Measurements from ENCODE around the gene SIPA1. TPM values are rescaled to one million over a fixed set of nuclear protein-coding genes. Genes with fewer than 3 reads are reported as not detected.
A peak's percentile ranks its signal among the peaks of the same experiment; 100 is the strongest.

The SIPA1 gene
- total RNA-seq, 1 experiment from 2014 or later: 65.4 TPM

DNA sequence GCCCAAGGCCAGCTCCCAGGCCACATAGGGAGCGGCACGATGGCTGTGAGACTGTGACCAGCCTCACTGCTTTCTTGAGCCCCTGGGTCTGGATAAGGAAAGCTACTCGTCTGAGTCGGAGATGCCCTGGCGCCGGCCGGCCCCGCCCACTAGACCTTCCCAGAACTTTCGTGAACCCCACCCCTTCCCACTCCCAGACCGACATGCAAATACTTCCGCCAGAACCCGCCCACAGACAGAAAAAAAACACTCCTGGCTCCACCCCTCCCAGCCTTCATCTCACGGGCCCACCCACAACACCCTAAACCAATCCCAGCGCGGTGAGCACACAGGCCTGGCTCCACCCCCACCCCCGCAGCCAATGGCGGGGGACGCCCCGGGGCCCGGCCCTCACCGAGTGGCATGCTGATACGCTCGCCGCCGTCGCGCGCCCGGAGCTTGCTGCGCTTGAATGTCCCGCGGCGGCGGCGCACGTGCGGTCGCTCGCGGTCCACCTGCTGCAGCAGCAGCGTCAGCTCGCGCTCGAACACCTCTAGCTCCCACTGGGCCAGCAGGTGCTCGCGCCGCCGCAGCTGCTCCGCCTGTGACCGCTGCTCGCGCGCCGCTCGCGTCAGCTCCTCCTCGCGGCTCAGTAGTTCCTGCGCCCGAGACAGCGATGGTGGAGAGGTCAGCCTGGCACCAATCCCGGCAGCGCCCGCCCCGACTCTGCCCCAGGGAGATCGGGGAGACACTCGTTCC lies 30.9 kb upstream of the SIPA1 start (continued):
- peak; percentile 96 for TF ChIP-seq ZBTB21 (CRISPR knock-in tag; IDR thresholded peaks at IDR 0.05; ENCODE audit: borderline replicate concordance)
- TF ChIP-seq KAT7 (CRISPR knock-in tag; IDR thresholded peaks at IDR 0.05; ENCODE audit: borderline replicate concordance): no peak; the same call in 1 of the 2 replicates
- TF ChIP-seq, protein P1, sequence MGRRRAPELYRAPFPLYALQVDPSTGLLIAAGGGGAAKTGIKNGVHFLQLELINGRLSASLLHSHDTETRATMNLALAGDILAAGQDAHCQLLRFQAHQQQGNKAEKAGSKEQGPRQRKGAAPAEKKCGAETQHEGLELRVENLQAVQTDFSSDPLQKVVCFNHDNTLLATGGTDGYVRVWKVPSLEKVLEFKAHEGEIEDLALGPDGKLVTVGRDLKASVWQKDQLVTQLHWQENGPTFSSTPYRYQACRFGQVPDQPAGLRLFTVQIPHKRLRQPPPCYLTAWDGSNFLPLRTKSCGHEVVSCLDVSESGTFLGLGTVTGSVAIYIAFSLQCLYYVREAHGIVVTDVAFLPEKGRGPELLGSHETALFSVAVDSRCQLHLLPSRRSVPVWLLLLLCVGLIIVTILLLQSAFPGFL (CRISPR knock-in tag; IDR thresholded peaks at IDR 0.05; ENCODE audit: borderline replicate concordance): 0 out of 2 replicates have a peak, but pooled peaks have one; percentile 62
- TF ChIP-seq PRDM15 (CRISPR knock-in tag; IDR thresholded peaks at IDR 0.05): peak; percentile 63; the same call in 1 of the 2 replicates
- peak; percentile 90 for TF ChIP-seq TEAD4 (CRISPR knock-in tag; IDR thresholded peaks at IDR 0.05)
- TF ChIP-seq GTF2I (CRISPR knock-in tag; conservative IDR thresholded peaks at IDR 0.05): no peak
- TF ChIP-seq FOXJ3 (CRISPR knock-in tag; IDR thresholded peaks at IDR 0.05; ENCODE audit: borderline replicate concordance): 0 out of 2 replicates have a peak, but pooled peaks have one; percentile 40
- TF ChIP-seq, protein P2, sequence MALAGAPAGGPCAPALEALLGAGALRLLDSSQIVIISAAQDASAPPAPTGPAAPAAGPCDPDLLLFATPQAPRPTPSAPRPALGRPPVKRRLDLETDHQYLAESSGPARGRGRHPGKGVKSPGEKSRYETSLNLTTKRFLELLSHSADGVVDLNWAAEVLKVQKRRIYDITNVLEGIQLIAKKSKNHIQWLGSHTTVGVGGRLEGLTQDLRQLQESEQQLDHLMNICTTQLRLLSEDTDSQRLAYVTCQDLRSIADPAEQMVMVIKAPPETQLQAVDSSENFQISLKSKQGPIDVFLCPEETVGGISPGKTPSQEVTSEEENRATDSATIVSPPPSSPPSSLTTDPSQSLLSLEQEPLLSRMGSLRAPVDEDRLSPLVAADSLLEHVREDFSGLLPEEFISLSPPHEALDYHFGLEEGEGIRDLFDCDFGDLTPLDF (CRISPR knock-in tag; IDR thresholded peaks at IDR 0.05): peak; percentile 97
- TF ChIP-seq NR2C2 (CRISPR knock-in tag; IDR thresholded peaks at IDR 0.05): peak; percentile 82
- peak; percentile 90; the same call in 1 of the 2 replicates for TF ChIP-seq ZNF219 (CRISPR knock-in tag; IDR thresholded peaks at IDR 0.05; ENCODE audit: borderline replicate concordance)
- TF ChIP-seq USF1 (CRISPR knock-in tag; IDR thresholded peaks at IDR 0.05): peak; percentile 88
- TF ChIP-seq FOXP1 (CRISPR knock-in tag; IDR thresholded peaks at IDR 0.05; ENCODE audit: borderline replicate concordance): peak; percentile 99
- 0 out of 2 replicates have a peak, but pooled peaks have one; percentile 20 for TF ChIP-seq SMAD4 (CRISPR knock-in tag; IDR thresholded peaks at IDR 0.05)
- TF ChIP-seq CTCF (IDR thresholded peaks at IDR 0.05): no peak
- TF ChIP-seq ZNF232 (CRISPR knock-in tag; IDR thresholded peaks at IDR 0.05): peak; percentile 99
- peak; percentile 98 for TF ChIP-seq E2F5 (CRISPR knock-in tag; IDR thresholded peaks at IDR 0.05)
- no peak for TF ChIP-seq ZNF396 (CRISPR knock-in tag; IDR thresholded peaks at IDR 0.05; ENCODE audit: borderline replicate concordance)
- peak; percentile 67 for TF ChIP-seq USF2 (CRISPR knock-in tag; IDR thresholded peaks at IDR 0.05)
- no peak for TF ChIP-seq ZNF423 (CRISPR knock-in tag; IDR thresholded peaks at IDR 0.05)
- peak; percentile 86 for TF ChIP-seq HMGXB4 (CRISPR knock-in tag; IDR thresholded peaks at IDR 0.05)
- TF ChIP-seq FOXK1 (CRISPR knock-in tag; IDR thresholded peaks at IDR 0.05): peak; percentile 98
- TF ChIP-seq CREB1 (CRISPR knock-in tag; IDR thresholded peaks at IDR 0.05): peak; percentile 98
- no peak for TF ChIP-seq ZNF121 (CRISPR knock-in tag; IDR thresholded peaks at IDR 0.05)
- no peak for TF ChIP-seq SOX15 (CRISPR knock-in tag; IDR thresholded peaks at IDR 0.05)
- peak; percentile 99 for TF ChIP-seq ETV6 (CRISPR knock-in tag; IDR thresholded peaks at IDR 0.05)
- no peak for TF ChIP-seq PRRX2 (CRISPR knock-in tag; IDR thresholded peaks at IDR 0.05)
- peak; percentile 97 for TF ChIP-seq JUN (CRISPR knock-in tag; IDR thresholded peaks at IDR 0.05)

Data from WTC11 (cell line).